Testis (tissue), 3 donors: ENCODE data around the gene MAP6. TPM values are rescaled to one million over a fixed set of nuclear protein-coding genes. Genes with fewer than 3 reads are reported as not detected.

Experiments
- DNase-seq: peaks from one replicate; pipeline ENCODE4 v3.0.0-alpha.2; 2019
- H3K27ac ChIP-seq, 2 donors: fragments of 200-600 bp; sonication (generic); one replicate each; pipeline ENCODE4 v1.5.1; 2019
- H3K27me3 ChIP-seq: fragments of 200-600 bp; sonication (generic); one replicate; pipeline ENCODE4 v1.5.1; 2019
- H3K36me3 ChIP-seq: fragments of 200-600 bp; sonication (generic); one replicate; pipeline ENCODE4 v1.5.1; 2017; ENCODE audit warnings: low read depth; ENCODE audit errors: missing control alignments
- H3K4me1 ChIP-seq: fragments of 200-600 bp; sonication (generic); one replicate; pipeline ENCODE4 v1.5.1; 2019
- H3K4me3 ChIP-seq, 2 donors: fragments of 200-600 bp; sonication (generic); one replicate each; pipeline ENCODE4 v1.5.1; 2017 to 2019
- H3K9me3 ChIP-seq: fragments of 200-600 bp; sonication (generic); one replicate; pipeline ENCODE4 v1.5.1; 2017
- CTCF ChIP-seq, 3 experiments: fragments of 450-650 bp in 2 of 3; fragments of 200-600 bp in 1 of 3; sonication (generic) in 1 of 3; IDR thresholded peaks; one replicate each; pipeline ENCODE4 v1.5.1; 2016 to 2019; ENCODE audit warnings: antibody characterized with exemption in 3 of 3, mild to moderate bottlenecking in 2 of 3, moderate library complexity in 1 of 3
- POLR2A ChIP-seq: fragments of 450-650 bp; IDR thresholded peaks from one replicate; pipeline ENCODE4 v1.6.1; 2017; ENCODE audit warnings: antibody characterized with exemption, mild to moderate bottlenecking, moderate library complexity
- WGBS, 2 donors: methylation state at CpG; one replicate each; pipeline ENCODE4 v1.1.5; 2018; 5-methylcytosine and 5-hydroxymethylcytosine counted together
- intact Hi-C: fragments of 100-400 bp; cut with DNase I; formaldehyde crosslinking; loops from one replicate; pipeline ENCODE4 v1.15.1; 2023; ENCODE audit warnings: low total_unique reads
- polyA plus RNA-seq: library from polyadenylated mRNA; stranded (reverse); fragments of 350-450 nt; fragmentation: Illumina TruSeq; extraction: RNeasy Lipid Tissue Mini Kit (QIAGEN cat#74804); gene quantifications from one replicate; pipeline ENCODE4 v1.2.3, GENCODE V29; 2014; ENCODE audit warnings: low read depth, low replicate concordance; ENCODE audit not compliant: insufficient read depth
- total RNA-seq, 2 donors: library from RNA; depleted of rRNA; stranded (reverse); fragments of >200 nt; gene quantifications; one replicate each; pipeline ENCODE4 v1.2.3, GENCODE V29; 2016

MAP6 gene
- total and polyA plus RNA-seq, 3 donors from 2014 or later, result 17.8 to 38.1 (median 23.8) TPM

DNA sequence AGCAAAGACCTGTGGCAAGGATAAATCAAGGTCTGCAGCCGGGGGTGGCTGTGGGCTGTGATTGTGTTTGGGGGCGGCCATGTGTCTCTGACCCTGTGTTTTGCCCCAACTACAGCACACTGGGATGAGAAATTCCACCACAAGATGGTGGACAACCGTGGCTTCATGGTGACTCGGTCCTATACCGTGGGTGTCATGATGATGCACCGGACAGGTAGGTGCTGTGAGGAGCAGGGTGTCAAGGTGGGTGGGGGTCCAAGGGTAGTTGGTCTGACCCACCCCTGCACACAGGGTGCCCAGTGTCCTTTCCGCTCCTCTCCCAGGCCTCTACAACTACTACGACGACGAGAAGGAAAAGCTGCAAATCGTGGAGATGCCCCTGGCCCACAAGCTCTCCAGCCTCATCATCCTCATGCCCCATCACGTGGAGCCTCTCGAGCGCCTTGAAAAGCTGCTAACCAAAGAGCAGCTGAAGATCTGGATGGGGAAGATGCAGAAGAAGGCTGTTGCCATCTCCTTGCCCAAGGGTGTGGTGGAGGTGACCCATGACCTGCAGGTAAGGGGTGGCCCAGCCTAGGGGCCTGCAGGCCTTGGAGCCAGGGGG is 100.1 kb downstream of the MAP6 start:
- Histone ChIP-seq H3K27me3 (no peaks in the 10 kb centered on the region), H3K9me3 (no peaks in the 10 kb centered on the region), H3K4me1 (peaks cover 23% of the 10 kb centered on the region), H3K27ac (no peak overlapping the region), H3K4me3 (no peak overlapping the region), H3K36me3 (no peaks in the 10 kb centered on the region)
- no peak for DNase-seq
- WGBS, 2 donors, result 83 to 87% methylated on average over 13 to 14 of the region's 14 CpGs
- intact Hi-C loops, result no loop called here
- TF ChIP-seq POLR2A (no peak), CTCF (IDR thresholded peaks at IDR 0.05) (no peak)

DNA sequence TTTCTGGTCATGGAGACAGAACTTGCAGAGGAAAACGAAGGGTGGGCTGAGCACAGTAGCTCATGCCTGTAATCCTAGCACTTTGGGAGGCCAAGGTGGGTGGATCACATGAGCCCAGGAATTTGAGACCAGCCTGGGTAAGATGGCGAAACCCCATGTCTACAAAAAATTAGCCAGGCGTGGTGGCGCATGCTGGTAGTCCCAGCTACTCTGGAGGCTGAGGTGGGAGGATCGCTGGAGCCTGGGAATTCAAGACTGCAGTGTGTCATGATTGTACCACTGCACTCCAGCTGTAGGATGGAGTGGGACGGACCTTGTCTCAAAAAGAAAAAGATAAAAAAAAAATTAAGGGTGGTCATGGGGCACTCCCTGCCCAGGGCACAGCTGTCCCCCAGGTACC is 100.9 kb downstream of the MAP6 start:
- H3K27ac ChIP-seq, result no peak overlapping the region
- H3K4me3 ChIP-seq, result no peak overlapping the region
- H3K27me3 ChIP-seq, result no peaks in the 10 kb centered on the region
- DNase-seq, result no peak
- intact Hi-C loops, result no loop called here
- WGBS, 2 donors, result 89 to 100% methylated on average over 4 to 6 of the region's 6 CpGs
- H3K4me1 ChIP-seq, result peaks cover 28% of the 10 kb centered on the region
- no peaks in the 10 kb centered on the region for H3K36me3 ChIP-seq
- no peak for TF ChIP-seq CTCF (IDR thresholded peaks at IDR 0.05)
- no peak for TF ChIP-seq POLR2A
- no peaks in the 10 kb centered on the region for H3K9me3 ChIP-seq

DNA sequence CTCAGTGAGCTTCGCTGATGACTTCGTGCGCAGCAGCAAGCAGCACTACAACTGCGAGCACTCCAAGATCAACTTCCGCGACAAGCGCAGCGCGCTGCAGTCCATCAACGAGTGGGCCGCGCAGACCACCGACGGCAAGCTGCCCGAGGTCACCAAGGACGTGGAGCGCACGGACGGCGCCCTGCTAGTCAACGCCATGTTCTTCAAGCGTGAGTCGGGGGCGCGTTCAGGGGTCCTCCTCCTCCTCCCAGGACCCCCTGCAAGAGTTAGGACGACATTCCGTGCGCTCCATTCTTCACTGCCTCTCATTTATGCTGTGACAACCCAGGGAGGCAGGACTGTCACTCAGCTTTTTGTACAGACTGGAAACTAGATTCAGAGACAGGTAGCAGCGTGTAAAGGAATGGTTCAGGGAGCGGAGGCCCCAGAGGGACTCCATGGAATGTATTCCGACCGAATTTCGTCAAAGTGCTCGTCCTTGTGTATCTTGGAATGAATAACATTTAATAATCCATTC is 102.0 kb downstream of the MAP6 start:
- TF ChIP-seq CTCF (IDR thresholded peaks at IDR 0.05) (no peak), POLR2A (no peak)
- Histone ChIP-seq H3K27me3 (no peaks in the 10 kb centered on the region), H3K4me3 (no peak overlapping the region), H3K9me3 (no peaks in the 10 kb centered on the region), H3K27ac (no peak overlapping the region), H3K4me1 (peaks cover 28% of the 10 kb centered on the region), H3K36me3 (no peaks in the 10 kb centered on the region)
- intact Hi-C loops, result no loop called here
- WGBS, 2 donors, result 62 to 69% methylated on average over 33 to 34 of the region's 34 CpGs
- no peak for DNase-seq

DNA sequence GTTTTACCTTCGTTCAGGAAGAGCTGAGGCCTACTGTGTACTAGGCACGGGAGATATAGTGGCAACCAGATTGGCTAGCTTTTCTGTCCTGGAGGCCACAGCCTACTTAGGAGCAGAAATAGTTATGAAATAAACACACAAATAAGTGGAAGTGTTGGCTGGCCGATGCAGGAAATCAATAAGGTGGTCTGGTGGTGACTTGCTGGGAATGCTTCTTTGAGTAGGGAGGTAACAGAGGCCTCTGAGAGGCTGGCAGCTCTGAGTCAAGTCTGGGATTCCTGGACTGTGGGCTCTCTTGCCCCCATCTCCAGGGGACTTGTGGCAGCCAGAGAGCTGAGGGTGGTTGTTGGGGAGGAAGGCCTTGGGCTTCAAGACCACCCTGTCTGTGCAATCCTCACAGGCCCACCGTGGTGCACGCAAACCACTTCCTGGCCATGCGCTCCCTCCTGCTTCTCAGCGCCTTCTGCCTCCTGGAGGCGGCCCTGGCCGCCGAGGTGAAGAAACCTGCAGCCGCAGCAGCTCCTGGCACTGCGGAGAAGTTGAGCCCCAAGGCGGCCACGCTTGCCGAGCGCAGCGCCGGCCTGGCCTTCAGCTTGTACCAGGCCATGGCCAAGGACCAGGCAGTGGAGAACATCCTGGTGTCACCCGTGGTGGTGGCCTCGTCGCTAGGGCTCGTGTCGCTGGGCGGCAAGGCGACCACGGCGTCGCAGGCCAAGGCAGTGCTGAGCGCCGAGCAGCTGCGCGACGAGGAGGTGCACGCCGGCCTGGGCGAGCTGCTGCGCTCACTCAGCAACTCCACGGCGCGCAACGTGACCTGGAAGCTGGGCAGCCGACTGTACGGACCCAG is 102.7 kb downstream of the MAP6 start:
- H3K4me3 ChIP-seq, result no peak overlapping the region
- TF ChIP-seq CTCF (IDR thresholded peaks at IDR 0.05) (no peak), POLR2A (no peak)
- intact Hi-C loops, result no loop called here
- 65 to 83% methylated on average over 14 to 43 of the region's 43 CpGs for WGBS, 2 donors
- peaks cover 34% of the 10 kb centered on the region for H3K4me1 ChIP-seq
- H3K9me3 ChIP-seq, result no peaks in the 10 kb centered on the region
- H3K36me3 ChIP-seq, result no peaks in the 10 kb centered on the region
- H3K27ac ChIP-seq, result peak overlapping the region in 1 of 2 donors; percentile 38
- no peaks in the 10 kb centered on the region for H3K27me3 ChIP-seq
- no peak for DNase-seq
